Parathyroid adenoma (tissue), 2 donors: ENCODE results near the gene EID2.

ENCODE experiments used
- H2AFZ ChIP-seq: fragments of 300-600 bp; sonication (generic); one replicate; pipeline ENCODE4 v1.7.0; 2017; ENCODE audit warnings: antibody characterized with exemption, mild to moderate bottlenecking
- H3K27ac ChIP-seq: fragments of 300-600 bp; sonication (generic); one replicate; pipeline ENCODE4 v1.7.0; 2017
- H3K27me3 ChIP-seq: fragments of 300-600 bp; sonication (generic); one replicate; pipeline ENCODE4 v1.7.0; 2017; ENCODE audit warnings: low read length; ENCODE audit not compliant: control insufficient read depth, insufficient read depth
- H3K36me3 ChIP-seq: fragments of 300-600 bp; sonication (generic); one replicate; pipeline ENCODE4 v1.7.0; 2017; ENCODE audit warnings: low read length; ENCODE audit not compliant: control insufficient read depth, insufficient read depth
- H3K4me1 ChIP-seq: fragments of 300-600 bp; sonication (generic); one replicate; pipeline ENCODE4 v1.7.0; 2017; ENCODE audit warnings: control low read depth
- H3K4me2 ChIP-seq: fragments of 300-600 bp; sonication (generic); one replicate; pipeline ENCODE4 v1.7.0; 2017; ENCODE audit warnings: low read length
- H3K4me3 ChIP-seq: fragments of 300-600 bp; sonication (generic); one replicate; pipeline ENCODE4 v1.7.0; 2017; ENCODE audit warnings: low read depth, low read length
- H3K79me2 ChIP-seq: fragments of 300-600 bp; sonication (generic); one replicate; pipeline ENCODE4 v1.7.0; 2017; ENCODE audit warnings: control low read depth
- H3K9ac ChIP-seq: fragments of 300-600 bp; sonication (generic); one replicate; pipeline ENCODE4 v1.7.0; 2017; ENCODE audit warnings: mild to moderate bottlenecking
- H3K9me3 ChIP-seq: fragments of 300-600 bp; sonication (generic); one replicate; pipeline ENCODE4 v1.7.0; 2017; ENCODE audit warnings: low read length; ENCODE audit not compliant: control insufficient read depth
- TF ChIP-seq, protein P1 (sequence below): fragments of 300-600 bp; sonication (generic); IDR thresholded peaks from one replicate; pipeline ENCODE4 v1.7.0; 2017; ENCODE audit warnings: antibody characterized with exemption, mild to moderate bottlenecking
- donor health status: primary hyperparathyroidism.

EID2 gene

DNA sequence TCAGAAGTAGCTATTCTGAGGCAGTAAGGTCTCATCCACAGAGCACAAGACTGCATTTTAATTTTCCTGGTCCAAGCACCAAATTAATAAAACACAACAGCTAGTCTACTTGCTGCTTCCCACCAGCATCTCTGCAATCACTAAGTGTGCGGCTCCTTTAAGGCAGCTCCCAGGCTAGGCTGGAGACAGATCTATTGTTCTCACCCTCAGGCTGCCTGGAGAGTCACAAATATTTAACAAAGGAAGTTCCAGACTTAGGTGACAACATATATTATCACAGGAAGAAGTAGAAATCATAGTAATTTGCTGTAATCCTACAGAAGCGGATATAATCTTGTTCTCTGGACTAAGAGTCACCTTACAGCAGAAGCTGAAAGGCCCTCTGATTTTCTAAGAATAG lies 2.2 kb upstream of the EID2 start:
- Histone ChIP-seq H3K36me3 (no peaks in the 10 kb centered on the region), H3K79me2 (no peaks in the 10 kb centered on the region), H3K9ac (no peak overlapping the region), H2AFZ (peak overlapping the region; percentile 2), H3K4me1 (peaks cover 6% of the 10 kb centered on the region), H3K27me3 (no peaks in the 10 kb centered on the region), H3K4me2 (no peak overlapping the region), H3K9me3 (no peaks in the 10 kb centered on the region), H3K27ac (no peak overlapping the region), H3K4me3 (no peak overlapping the region)
- TF ChIP-seq, protein P1, sequence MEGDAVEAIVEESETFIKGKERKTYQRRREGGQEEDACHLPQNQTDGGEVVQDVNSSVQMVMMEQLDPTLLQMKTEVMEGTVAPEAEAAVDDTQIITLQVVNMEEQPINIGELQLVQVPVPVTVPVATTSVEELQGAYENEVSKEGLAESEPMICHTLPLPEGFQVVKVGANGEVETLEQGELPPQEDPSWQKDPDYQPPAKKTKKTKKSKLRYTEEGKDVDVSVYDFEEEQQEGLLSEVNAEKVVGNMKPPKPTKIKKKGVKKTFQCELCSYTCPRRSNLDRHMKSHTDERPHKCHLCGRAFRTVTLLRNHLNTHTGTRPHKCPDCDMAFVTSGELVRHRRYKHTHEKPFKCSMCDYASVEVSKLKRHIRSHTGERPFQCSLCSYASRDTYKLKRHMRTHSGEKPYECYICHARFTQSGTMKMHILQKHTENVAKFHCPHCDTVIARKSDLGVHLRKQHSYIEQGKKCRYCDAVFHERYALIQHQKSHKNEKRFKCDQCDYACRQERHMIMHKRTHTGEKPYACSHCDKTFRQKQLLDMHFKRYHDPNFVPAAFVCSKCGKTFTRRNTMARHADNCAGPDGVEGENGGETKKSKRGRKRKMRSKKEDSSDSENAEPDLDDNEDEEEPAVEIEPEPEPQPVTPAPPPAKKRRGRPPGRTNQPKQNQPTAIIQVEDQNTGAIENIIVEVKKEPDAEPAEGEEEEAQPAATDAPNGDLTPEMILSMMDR, result no peak

DNA sequence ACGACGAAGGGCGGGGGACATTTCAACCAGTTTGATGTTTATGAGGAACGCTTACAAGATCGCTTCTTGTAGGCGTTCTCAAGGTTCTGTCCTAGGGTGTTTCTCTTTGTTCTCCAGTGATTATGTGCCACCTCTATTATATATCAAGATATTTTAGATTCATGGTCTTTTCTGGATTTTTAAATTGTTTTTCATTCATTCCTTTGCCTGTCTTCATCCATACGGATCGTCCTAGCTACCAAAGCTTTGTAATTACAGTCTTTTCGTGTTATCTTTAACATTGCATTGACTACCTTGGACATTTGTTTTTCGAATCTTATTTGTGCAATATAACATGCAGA lies 342 bp upstream of the EID2 start:
- H3K27me3 ChIP-seq, result no peaks in the 10 kb centered on the region
- H3K27ac ChIP-seq, result no peak overlapping the region
- no peak overlapping the region for H3K9ac ChIP-seq
- no peak overlapping the region for H3K4me2 ChIP-seq
- TF ChIP-seq, protein P1, result no peak
- H3K79me2 ChIP-seq, result peaks cover 5% of the 10 kb centered on the region
- H3K4me3 ChIP-seq, result no peak overlapping the region
- H3K9me3 ChIP-seq, result no peaks in the 10 kb centered on the region
- H3K4me1 ChIP-seq, result peaks cover 6% of the 10 kb centered on the region
- H2AFZ ChIP-seq, result peak overlapping the region; percentile 78
- H3K36me3 ChIP-seq, result no peaks in the 10 kb centered on the region

DNA sequence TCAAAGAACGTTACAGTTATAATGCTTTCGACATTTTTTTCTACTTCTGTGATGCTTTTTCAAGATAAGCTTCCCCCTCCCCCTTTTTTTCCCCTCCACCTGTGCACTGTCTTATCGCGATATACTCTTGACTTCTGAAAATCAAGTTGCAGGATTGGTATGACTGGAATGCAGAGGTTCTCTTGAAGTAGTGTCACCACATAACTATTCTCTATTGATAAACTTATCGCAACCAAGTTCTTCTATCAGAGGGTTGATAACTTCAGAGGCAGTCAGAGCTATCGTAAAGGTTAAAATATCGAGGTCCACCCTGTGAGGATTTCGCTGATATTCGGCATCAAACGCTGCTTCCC lies 820 bp downstream of the EID2 start:
- no peaks in the 10 kb centered on the region for H3K36me3 ChIP-seq

DNA sequence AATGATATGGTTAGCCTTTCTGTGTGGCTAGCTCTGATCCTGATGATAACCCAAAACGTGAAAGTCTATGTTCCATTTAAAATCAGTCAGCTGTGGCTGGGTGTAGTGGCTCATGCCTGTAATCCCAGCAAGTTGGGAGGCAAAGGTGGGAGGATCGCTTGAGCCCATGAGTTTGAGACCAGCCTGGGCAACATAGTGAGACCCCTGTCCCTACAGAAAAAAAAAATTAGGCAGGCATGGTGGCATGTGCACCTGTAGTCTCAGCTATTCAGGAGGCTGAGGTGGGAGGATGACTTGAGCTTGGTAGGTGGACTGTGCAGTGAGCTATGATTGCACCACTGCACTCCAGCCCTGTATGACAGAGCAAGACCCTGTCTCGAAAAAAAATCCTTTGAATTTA lies 6.2 kb downstream of the EID2 start:
- Histone ChIP-seq H3K27ac (no peak overlapping the region), H2AFZ (no peak overlapping the region), H3K4me1 (peaks cover 9% of the 10 kb centered on the region), H3K27me3 (no peaks in the 10 kb centered on the region), H3K36me3 (no peaks in the 10 kb centered on the region), H3K9me3 (no peaks in the 10 kb centered on the region), H3K9ac (no peak overlapping the region), H3K79me2 (peaks cover 27% of the 10 kb centered on the region), H3K4me2 (no peak overlapping the region), H3K4me3 (no peak overlapping the region)
- TF ChIP-seq, protein P1, result no peak

More for the DNA sequence above, 820 bp downstream of the EID2 start:
- H3K9me3 ChIP-seq, result no peaks in the 10 kb centered on the region
- H3K4me3 ChIP-seq, result peak overlapping the region; percentile 82
- no peaks in the 10 kb centered on the region for H3K27me3 ChIP-seq
- TF ChIP-seq, protein P1, result no peak
- H2AFZ ChIP-seq, result peak overlapping the region; percentile 77
- H3K4me1 ChIP-seq, result peaks cover 6% of the 10 kb centered on the region
- H3K4me2 ChIP-seq, result peak overlapping the region; percentile 81
- peaks cover 11% of the 10 kb centered on the region for H3K79me2 ChIP-seq
- H3K27ac ChIP-seq, result peak overlapping the region; percentile 83
- no peak overlapping the region for H3K9ac ChIP-seq

DNA sequence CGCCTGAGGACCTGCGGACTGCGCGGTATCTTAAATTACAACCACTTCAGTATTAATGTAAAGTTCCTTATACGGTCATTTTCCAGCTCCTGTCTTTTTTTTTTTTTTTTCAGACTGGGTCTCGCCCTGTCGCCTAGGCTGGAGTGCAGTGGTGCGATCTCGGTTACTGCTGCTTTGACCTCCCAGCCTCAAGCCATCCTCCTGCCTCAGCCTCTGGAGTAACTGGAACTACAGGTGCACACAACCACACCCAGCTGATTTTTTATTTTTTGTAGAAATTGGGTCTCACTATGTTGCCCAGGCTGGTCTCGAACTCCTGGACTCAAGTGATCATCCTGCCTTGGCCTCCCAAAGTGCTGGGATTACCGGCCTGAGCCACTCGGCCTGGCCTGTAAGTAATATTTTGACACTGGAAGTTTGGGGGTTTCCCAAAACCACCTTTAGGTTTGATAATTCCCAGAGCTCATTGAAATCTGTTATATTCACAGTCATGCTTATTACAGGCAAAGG lies 6.9 kb downstream of the EID2 start:
- Histone ChIP-seq H2AFZ (peak overlapping the region; percentile 81), H3K27me3 (no peaks in the 10 kb centered on the region), H3K27ac (peak overlapping the region; percentile 50), H3K4me2 (peak overlapping the region; percentile 85), H3K4me1 (peaks cover 5% of the 10 kb centered on the region), H3K36me3 (no peaks in the 10 kb centered on the region), H3K79me2 (peaks cover 27% of the 10 kb centered on the region), H3K9ac (no peak overlapping the region), H3K9me3 (no peaks in the 10 kb centered on the region), H3K4me3 (peak overlapping the region; percentile 92)
- TF ChIP-seq, protein P1, result no peak
